Measurements from ENCODE around the gene LTBP2.

DNA sequence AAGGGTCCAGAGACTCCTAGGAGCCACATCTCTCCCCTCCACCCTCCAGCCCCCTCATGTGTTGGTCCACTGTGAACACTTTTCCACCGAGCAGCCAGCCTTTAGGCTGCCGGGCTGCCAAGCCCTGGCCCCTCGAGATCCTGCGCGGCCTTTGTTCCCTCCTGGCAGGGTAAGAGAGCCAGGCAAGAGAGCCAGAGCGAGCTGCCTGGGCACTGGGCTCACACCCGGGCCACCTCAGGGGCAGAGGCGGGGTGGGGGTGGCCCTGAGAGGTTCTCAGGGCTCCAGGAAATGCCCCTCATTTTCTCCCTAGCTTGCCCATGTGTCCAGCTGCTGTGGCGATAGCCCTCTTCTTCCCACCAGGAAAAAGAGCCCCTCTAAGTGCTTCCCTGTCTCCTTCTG, 44.8 kb downstream of the LTBP2 start:
- TF ChIP-seq, protein P1, sequence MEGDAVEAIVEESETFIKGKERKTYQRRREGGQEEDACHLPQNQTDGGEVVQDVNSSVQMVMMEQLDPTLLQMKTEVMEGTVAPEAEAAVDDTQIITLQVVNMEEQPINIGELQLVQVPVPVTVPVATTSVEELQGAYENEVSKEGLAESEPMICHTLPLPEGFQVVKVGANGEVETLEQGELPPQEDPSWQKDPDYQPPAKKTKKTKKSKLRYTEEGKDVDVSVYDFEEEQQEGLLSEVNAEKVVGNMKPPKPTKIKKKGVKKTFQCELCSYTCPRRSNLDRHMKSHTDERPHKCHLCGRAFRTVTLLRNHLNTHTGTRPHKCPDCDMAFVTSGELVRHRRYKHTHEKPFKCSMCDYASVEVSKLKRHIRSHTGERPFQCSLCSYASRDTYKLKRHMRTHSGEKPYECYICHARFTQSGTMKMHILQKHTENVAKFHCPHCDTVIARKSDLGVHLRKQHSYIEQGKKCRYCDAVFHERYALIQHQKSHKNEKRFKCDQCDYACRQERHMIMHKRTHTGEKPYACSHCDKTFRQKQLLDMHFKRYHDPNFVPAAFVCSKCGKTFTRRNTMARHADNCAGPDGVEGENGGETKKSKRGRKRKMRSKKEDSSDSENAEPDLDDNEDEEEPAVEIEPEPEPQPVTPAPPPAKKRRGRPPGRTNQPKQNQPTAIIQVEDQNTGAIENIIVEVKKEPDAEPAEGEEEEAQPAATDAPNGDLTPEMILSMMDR (conservative IDR thresholded peaks at IDR 0.05; ENCODE audit: low read depth, low read length), result no peak
- no peak for TF ChIP-seq EZH2 (IDR thresholded peaks at IDR 0.05; ENCODE audit: low read length, unreplicated experiment)
- no peak for TF ChIP-seq EZH2phosphoT487 (IDR thresholded peaks at IDR 0.05; ENCODE audit: borderline replicate concordance, low read length)
